ENCODE data around the gene OSBPL8. TPM values are rescaled to one million over a fixed set of nuclear protein-coding genes. Genes with fewer than 3 reads are reported as not detected.

OSBPL8 gene
- polyA plus RNA-seq, 4 donors = 4.5 to 25.9 (median 6.7) TPM

GRCh38 chr12:76583301-76583700, 23.7 kb upstream of the OSBPL8 start:
- no peaks in the 10 kb centered on the region for H3K36me3 ChIP-seq (ENCODE audit: control insufficient read depth in 3 of 3, insufficient read depth in 2 of 3, low read depth in 1 of 3, low read length in 3 of 3)
- DNase-seq (no peak), FAIRE-seq (no peak)
- H3K27me3 ChIP-seq (ENCODE audit: control insufficient read depth in 3 of 3, insufficient read depth in 3 of 3, low read length in 3 of 3) = no peaks in the 10 kb centered on the region
- H3K4me3 ChIP-seq (ENCODE audit: low read depth in 1 of 3, low read length in 3 of 3) = no peak overlapping the region
- H3K4me1 ChIP-seq (ENCODE audit: control insufficient read depth in 3 of 3, insufficient read depth in 2 of 3, low read depth in 1 of 3, low read length in 2 of 3) = no peaks in the 10 kb centered on the region
- no peak overlapping the region for H3K27ac ChIP-seq (ENCODE audit: low read depth in 1 of 3, low read length in 2 of 3)
- no peaks in the 10 kb centered on the region for H3K9me3 ChIP-seq (ENCODE audit: control insufficient read depth in 2 of 2, insufficient read depth in 1 of 2, low read depth in 1 of 2, low read length in 1 of 2)
- 69 to 85% (median 78%) methylated on average over 3 of the region's 3 CpGs for WGBS, 3 donors

GRCh38 chr12:76573840-76574373, 14.3 kb upstream of the OSBPL8 start:
- DNase-seq = no peak
- H3K27me3 ChIP-seq (ENCODE audit: control insufficient read depth in 3 of 3, insufficient read depth in 3 of 3, low read length in 3 of 3) = no peaks in the 10 kb centered on the region
- no peak overlapping the region for H3K4me3 ChIP-seq (ENCODE audit: low read depth in 1 of 3, low read length in 3 of 3)
- 95 to 100% (median 100%) methylated on average over 1 of the region's 1 CpG for WGBS, 3 donors
- H3K36me3 ChIP-seq (ENCODE audit: control insufficient read depth in 3 of 3, insufficient read depth in 2 of 3, low read depth in 1 of 3, low read length in 3 of 3) = no peaks in the 10 kb centered on the region
- H3K4me1 ChIP-seq (ENCODE audit: control insufficient read depth in 3 of 3, insufficient read depth in 2 of 3, low read depth in 1 of 3, low read length in 2 of 3) = no peaks in the 10 kb centered on the region
- peaks cover 0 to 11% of the 10 kb centered on the region in 2 donors for H3K9me3 ChIP-seq (ENCODE audit: control insufficient read depth in 2 of 2, insufficient read depth in 1 of 2, low read depth in 1 of 2, low read length in 1 of 2)
- no peak for FAIRE-seq
- no peak overlapping the region for H3K27ac ChIP-seq (ENCODE audit: low read depth in 1 of 3, low read length in 2 of 3)

- DNase-seq = no peak
- H3K27ac ChIP-seq (ENCODE audit: low read depth in 1 of 3, low read length in 2 of 3) = no peak overlapping the region
- no peak for FAIRE-seq
- no peak overlapping the region for H3K4me3 ChIP-seq (ENCODE audit: low read depth in 1 of 3, low read length in 3 of 3)
- no peaks in the 10 kb centered on the region for H3K4me1 ChIP-seq (ENCODE audit: control insufficient read depth in 3 of 3, insufficient read depth in 2 of 3, low read depth in 1 of 3, low read length in 2 of 3)
- no peaks in the 10 kb centered on the region for H3K36me3 ChIP-seq (ENCODE audit: control insufficient read depth in 3 of 3, insufficient read depth in 2 of 3, low read depth in 1 of 3, low read length in 3 of 3)
- peaks cover 0 to 10% of the 10 kb centered on the region in 2 donors for H3K9me3 ChIP-seq (ENCODE audit: control insufficient read depth in 2 of 2, insufficient read depth in 1 of 2, low read depth in 1 of 2, low read length in 1 of 2)
- 87 to 96% (median 92%) methylated on average over 3 of the region's 3 CpGs for WGBS, 3 donors
- no peaks in the 10 kb centered on the region for H3K27me3 ChIP-seq (ENCODE audit: control insufficient read depth in 3 of 3, insufficient read depth in 3 of 3, low read length in 3 of 3)
These were observed 11.7 kb upstream of the OSBPL8 start for GRCh38 chr12:76571256-76571655.

- H3K27me3 ChIP-seq (ENCODE audit: control insufficient read depth in 3 of 3, insufficient read depth in 3 of 3, low read length in 3 of 3) = no peaks in the 10 kb centered on the region
- no peaks in the 10 kb centered on the region for H3K4me1 ChIP-seq (ENCODE audit: control insufficient read depth in 3 of 3, insufficient read depth in 2 of 3, low read depth in 1 of 3, low read length in 2 of 3)
- no peaks in the 10 kb centered on the region for H3K36me3 ChIP-seq (ENCODE audit: control insufficient read depth in 3 of 3, insufficient read depth in 2 of 3, low read depth in 1 of 3, low read length in 3 of 3)
- H3K9me3 ChIP-seq (ENCODE audit: control insufficient read depth in 2 of 2, insufficient read depth in 1 of 2, low read depth in 1 of 2, low read length in 1 of 2) = peaks cover 0 to 8% of the 10 kb centered on the region in 2 donors
- no peak overlapping the region for H3K4me3 ChIP-seq (ENCODE audit: low read depth in 1 of 3, low read length in 3 of 3)
- DNase-seq (peak in 1 of 2 donors; percentile 11), FAIRE-seq (no peak)
- H3K27ac ChIP-seq (ENCODE audit: low read depth in 1 of 3, low read length in 2 of 3) = no peak overlapping the region
- 51 to 56% (median 52%) methylated on average over 4 of the region's 4 CpGs for WGBS, 3 donors
These were observed 10.4 kb upstream of the OSBPL8 start for GRCh38 chr12:76569685-76570604.

- no peak for FAIRE-seq
- WGBS, 3 donors = 69 to 79% (median 79%) methylated on average over 3 of the region's 3 CpGs
These were observed 9.4 kb upstream of the OSBPL8 start for GRCh38 chr12:76568888-76569551.

GRCh38 chr12:76568130-76568529, 8.6 kb upstream of the OSBPL8 start:
- no peaks in the 10 kb centered on the region for H3K4me1 ChIP-seq (ENCODE audit: control insufficient read depth in 3 of 3, insufficient read depth in 2 of 3, low read depth in 1 of 3, low read length in 2 of 3)
- H3K36me3 ChIP-seq (ENCODE audit: control insufficient read depth in 3 of 3, insufficient read depth in 2 of 3, low read depth in 1 of 3, low read length in 3 of 3) = no peaks in the 10 kb centered on the region
- H3K27me3 ChIP-seq (ENCODE audit: control insufficient read depth in 3 of 3, insufficient read depth in 3 of 3, low read length in 3 of 3) = no peaks in the 10 kb centered on the region
- FAIRE-seq (no peak), DNase-seq (no peak)
- H3K4me3 ChIP-seq (ENCODE audit: low read depth in 1 of 3, low read length in 3 of 3) = no peak overlapping the region
- no peaks in the 10 kb centered on the region for H3K9me3 ChIP-seq (ENCODE audit: control insufficient read depth in 2 of 2, insufficient read depth in 1 of 2, low read depth in 1 of 2, low read length in 1 of 2)
- 85 to 91% (median 89%) methylated on average over 3 of the region's 3 CpGs for WGBS, 3 donors
- H3K27ac ChIP-seq (ENCODE audit: low read depth in 1 of 3, low read length in 2 of 3) = no peak overlapping the region

More at GRCh38 chr12:76568888-76569551, 9.4 kb upstream of the OSBPL8 start:
- Histone ChIP-seq H3K9me3 (ENCODE audit: control insufficient read depth in 2 of 2, insufficient read depth in 1 of 2, low read depth in 1 of 2, low read length in 1 of 2) (peaks cover 0 to 8% of the 10 kb centered on the region in 2 donors), H3K36me3 (ENCODE audit: control insufficient read depth in 3 of 3, insufficient read depth in 2 of 3, low read depth in 1 of 3, low read length in 3 of 3) (no peaks in the 10 kb centered on the region), H3K4me3 (ENCODE audit: low read depth in 1 of 3, low read length in 3 of 3) (no peak overlapping the region), H3K27me3 (ENCODE audit: control insufficient read depth in 3 of 3, insufficient read depth in 3 of 3, low read length in 3 of 3) (no peaks in the 10 kb centered on the region), H3K27ac (ENCODE audit: low read depth in 1 of 3, low read length in 2 of 3) (no peak overlapping the region), H3K4me1 (ENCODE audit: control insufficient read depth in 3 of 3, insufficient read depth in 2 of 3, low read depth in 1 of 3, low read length in 2 of 3) (no peaks in the 10 kb centered on the region)
- no peak for DNase-seq

GRCh38 chr12:76563061-76563460, 3.5 kb upstream of the OSBPL8 start:
- no peaks in the 10 kb centered on the region for H3K36me3 ChIP-seq (ENCODE audit: control insufficient read depth in 3 of 3, insufficient read depth in 2 of 3, low read depth in 1 of 3, low read length in 3 of 3)
- peaks cover 0 to 2% (median 0%) of the 10 kb centered on the region in 3 donors for H3K4me1 ChIP-seq (ENCODE audit: control insufficient read depth in 3 of 3, insufficient read depth in 2 of 3, low read depth in 1 of 3, low read length in 2 of 3)
- WGBS, 3 donors = 92 to 95% (median 93%) methylated on average over 2 of the region's 2 CpGs
- FAIRE-seq = no peak
- no peak overlapping the region for H3K4me3 ChIP-seq (ENCODE audit: low read depth in 1 of 3, low read length in 3 of 3)
- no peaks in the 10 kb centered on the region for H3K9me3 ChIP-seq (ENCODE audit: control insufficient read depth in 2 of 2, insufficient read depth in 1 of 2, low read depth in 1 of 2, low read length in 1 of 2)
- no peak overlapping the region for H3K27ac ChIP-seq (ENCODE audit: low read depth in 1 of 3, low read length in 2 of 3)
- no peak for DNase-seq
- no peaks in the 10 kb centered on the region for H3K27me3 ChIP-seq (ENCODE audit: control insufficient read depth in 3 of 3, insufficient read depth in 3 of 3, low read length in 3 of 3)

GRCh38 chr12:76562130-76562529, 2.6 kb upstream of the OSBPL8 start:
- Histone ChIP-seq H3K27me3 (ENCODE audit: control insufficient read depth in 3 of 3, insufficient read depth in 3 of 3, low read length in 3 of 3) (no peaks in the 10 kb centered on the region), H3K9me3 (ENCODE audit: control insufficient read depth in 2 of 2, insufficient read depth in 1 of 2, low read depth in 1 of 2, low read length in 1 of 2) (no peaks in the 10 kb centered on the region), H3K27ac (ENCODE audit: low read depth in 1 of 3, low read length in 2 of 3) (no peak overlapping the region), H3K4me3 (ENCODE audit: low read depth in 1 of 3, low read length in 3 of 3) (no peak overlapping the region), H3K4me1 (ENCODE audit: control insufficient read depth in 3 of 3, insufficient read depth in 2 of 3, low read depth in 1 of 3, low read length in 2 of 3) (peaks cover 0 to 2% (median 0%) of the 10 kb centered on the region in 3 donors), H3K36me3 (ENCODE audit: control insufficient read depth in 3 of 3, insufficient read depth in 2 of 3, low read depth in 1 of 3, low read length in 3 of 3) (no peaks in the 10 kb centered on the region)
- DNase-seq (no peak), FAIRE-seq (no peak)
- 46 to 68% (median 58%) methylated on average over 3 of the region's 3 CpGs for WGBS, 3 donors

All from small intestine (tissue), 7 donors.